ENCODE measurements around the gene AP4E1.

GRCh38 chr15:50883903-50884302 lies 24.6 kb upstream of the AP4E1 start:
- TF ChIP-seq POLR2A (IDR thresholded peaks at IDR 0.05; ENCODE audit: low read length) (no peak), GATA1 (IDR thresholded peaks at IDR 0.05; ENCODE audit: low read depth, low read length) (no peak)
